ENCODE measurements around the gene IL17D. TPM values are rescaled to one million over a fixed set of nuclear protein-coding genes. Genes with fewer than 3 reads are reported as not detected.
"Not testable (repeated sequence)": the region's sequence is repeated elsewhere in the genome, so short reads cannot be mapped to it uniquely, and the experiment has no call there.

Gene IL17D
- total and polyA plus RNA-seq, 8 donors: 0.45 to 3.5 (median 0.85) TPM; not detected in 2

DNA sequence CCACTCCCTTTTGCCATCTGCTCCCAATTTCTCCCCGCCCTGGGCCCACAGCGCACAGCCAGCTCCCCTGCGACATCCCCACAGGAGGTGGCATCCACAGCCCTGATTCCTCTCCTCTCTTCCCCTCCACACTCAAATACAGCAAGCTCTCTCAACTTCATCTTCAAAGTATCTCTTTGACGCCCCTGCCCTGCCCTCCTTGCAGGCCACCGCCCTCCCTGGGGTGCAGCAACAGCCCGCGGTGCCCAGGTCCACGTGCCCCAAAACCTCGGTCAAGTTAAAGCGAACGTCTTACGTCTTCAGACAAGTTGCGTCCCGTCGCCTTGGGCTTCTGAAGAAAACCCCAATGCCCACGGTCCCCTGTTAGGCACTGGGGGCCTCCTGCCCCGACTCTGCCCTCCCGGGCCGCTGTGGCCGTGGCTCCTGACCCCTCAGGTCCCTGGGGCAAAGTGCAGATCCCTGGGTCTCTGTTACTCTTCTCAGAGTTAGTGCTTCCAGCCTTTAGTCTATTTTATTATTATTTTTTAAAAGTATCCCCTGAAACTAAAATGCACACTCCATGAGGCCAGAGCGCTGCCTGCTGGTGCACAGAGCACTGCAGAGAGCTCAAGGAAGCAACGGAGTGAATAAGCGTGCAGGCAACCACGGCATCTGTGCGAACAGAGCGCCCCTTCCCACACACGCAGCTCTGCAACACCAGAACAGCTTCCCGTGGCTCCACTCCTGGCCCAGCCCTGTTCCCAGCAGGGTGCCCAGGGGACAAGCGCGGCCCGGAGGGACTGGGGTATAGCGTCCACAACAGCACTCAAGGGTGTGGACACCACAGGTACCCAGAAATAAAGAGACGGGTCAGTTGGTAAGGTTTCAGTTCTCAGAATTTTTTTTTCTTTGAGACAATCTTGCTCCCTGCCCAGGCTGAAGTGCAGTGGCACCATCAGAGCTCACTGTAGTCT, 26.4 kb downstream of the IL17D start:
- intact Hi-C loops (cut with DNase I; ENCODE audit: low total_unique reads): no loop called here
- DNase-seq: no peak
- TF ChIP-seq EP300 (IDR thresholded peaks at IDR 0.05) (no peak), POLR2AphosphoS5 (IDR thresholded peaks at IDR 0.05) (no peak)
- Histone ChIP-seq H3K36me3 (peaks cover 0 to 28% (median 21%) of the 10 kb centered on the region in 4 donors), H3K9me3 (no peaks in the 10 kb centered on the region), H3K27ac (no peak overlapping the region), H3K4me1 (no peaks in the 10 kb centered on the region), H3K27me3 (no peaks in the 10 kb centered on the region), H3K4me3 (no peak overlapping the region)
- 93 to 97% (median 95%) methylated on average over 33 of the region's 33 CpGs for WGBS, 5 donors

DNA sequence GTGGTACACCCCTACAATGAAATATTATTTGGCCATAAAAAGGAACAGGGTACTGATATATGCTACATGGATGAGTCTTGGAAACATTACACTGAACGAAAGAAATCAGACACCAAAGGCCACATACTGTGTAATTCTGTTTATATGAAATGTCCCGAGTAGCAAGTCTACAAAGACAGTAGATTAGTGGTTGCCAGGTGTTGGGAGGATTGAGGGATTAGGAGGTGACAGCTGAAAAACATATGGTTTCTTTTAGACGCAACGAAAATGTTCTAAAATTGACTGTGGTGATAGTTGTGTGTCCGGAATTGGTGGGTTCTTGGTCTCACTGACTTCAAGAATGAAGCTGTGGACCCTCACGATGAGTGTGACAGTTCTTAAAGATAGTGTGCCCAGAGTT, 35.1 kb downstream of the IL17D start:
- WGBS, 5 donors: 78 to 93% (median 88%) methylated on average over 6 of the region's 6 CpGs
- DNase-seq: no peak
- no peak for TF ChIP-seq POLR2AphosphoS5 (IDR thresholded peaks at IDR 0.05)
- TF ChIP-seq, protein P1, sequence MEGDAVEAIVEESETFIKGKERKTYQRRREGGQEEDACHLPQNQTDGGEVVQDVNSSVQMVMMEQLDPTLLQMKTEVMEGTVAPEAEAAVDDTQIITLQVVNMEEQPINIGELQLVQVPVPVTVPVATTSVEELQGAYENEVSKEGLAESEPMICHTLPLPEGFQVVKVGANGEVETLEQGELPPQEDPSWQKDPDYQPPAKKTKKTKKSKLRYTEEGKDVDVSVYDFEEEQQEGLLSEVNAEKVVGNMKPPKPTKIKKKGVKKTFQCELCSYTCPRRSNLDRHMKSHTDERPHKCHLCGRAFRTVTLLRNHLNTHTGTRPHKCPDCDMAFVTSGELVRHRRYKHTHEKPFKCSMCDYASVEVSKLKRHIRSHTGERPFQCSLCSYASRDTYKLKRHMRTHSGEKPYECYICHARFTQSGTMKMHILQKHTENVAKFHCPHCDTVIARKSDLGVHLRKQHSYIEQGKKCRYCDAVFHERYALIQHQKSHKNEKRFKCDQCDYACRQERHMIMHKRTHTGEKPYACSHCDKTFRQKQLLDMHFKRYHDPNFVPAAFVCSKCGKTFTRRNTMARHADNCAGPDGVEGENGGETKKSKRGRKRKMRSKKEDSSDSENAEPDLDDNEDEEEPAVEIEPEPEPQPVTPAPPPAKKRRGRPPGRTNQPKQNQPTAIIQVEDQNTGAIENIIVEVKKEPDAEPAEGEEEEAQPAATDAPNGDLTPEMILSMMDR (IDR thresholded peaks at IDR 0.05): no peak
- no peak for TF ChIP-seq POLR2A (IDR thresholded peaks at IDR 0.05)
- TF ChIP-seq EP300 (IDR thresholded peaks at IDR 0.05): no peak
- peaks cover 0 to 17% (median 7%) of the 10 kb centered on the region in 4 donors for H3K36me3 ChIP-seq
- no peaks in the 10 kb centered on the region for H3K4me1 ChIP-seq
- peaks cover 0 to 13% (median 8%) of the 10 kb centered on the region in 4 donors for H3K9me3 ChIP-seq
- H3K27ac ChIP-seq: no peak overlapping the region
- intact Hi-C loops (cut with DNase I; ENCODE audit: low total_unique reads): no loop called here
- no peaks in the 10 kb centered on the region for H3K27me3 ChIP-seq
- no peak overlapping the region for H3K4me3 ChIP-seq

DNA sequence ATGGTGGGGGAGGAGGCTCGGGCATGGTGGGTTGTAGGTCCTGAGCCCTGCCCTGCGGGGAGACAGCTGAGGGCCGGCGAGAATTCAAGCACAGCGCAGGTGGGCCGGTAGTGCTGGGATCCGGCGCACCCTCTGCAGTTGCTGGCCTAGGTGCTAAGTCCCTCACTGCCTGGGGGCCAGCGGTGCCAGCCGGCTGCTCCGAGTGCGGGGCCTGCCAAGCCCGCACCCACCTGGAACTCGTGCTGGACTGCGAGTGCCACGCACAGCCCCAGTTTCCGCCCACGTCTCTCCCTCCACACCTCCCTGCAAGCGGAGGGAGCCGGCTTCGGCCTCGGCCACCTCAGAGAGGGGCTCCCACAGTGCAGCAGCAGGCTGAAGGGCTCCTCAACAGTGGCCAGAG, 36.5 kb downstream of the IL17D start:
- no peak overlapping the region for H3K27ac ChIP-seq
- TF ChIP-seq POLR2AphosphoS5 (IDR thresholded peaks at IDR 0.05): no peak
- no peak for TF ChIP-seq EP300 (IDR thresholded peaks at IDR 0.05)
- TF ChIP-seq, protein P1 (IDR thresholded peaks at IDR 0.05): no peak
- TF ChIP-seq POLR2A (IDR thresholded peaks at IDR 0.05): no peak
- intact Hi-C loops (cut with DNase I; ENCODE audit: low total_unique reads): no loop called here
- H3K4me3 ChIP-seq: no peak overlapping the region
- peaks cover 0 to 17% (median 7%) of the 10 kb centered on the region in 4 donors for H3K36me3 ChIP-seq
- H3K4me1 ChIP-seq: no peaks in the 10 kb centered on the region
- 94 to 99% (median 97%) methylated on average over 14 to 22 of the region's 22 CpGs for WGBS, 5 donors
- no peak for DNase-seq
- no peaks in the 10 kb centered on the region for H3K27me3 ChIP-seq
- H3K9me3 ChIP-seq: peaks cover 0 to 13% (median 8%) of the 10 kb centered on the region in 4 donors

DNA sequence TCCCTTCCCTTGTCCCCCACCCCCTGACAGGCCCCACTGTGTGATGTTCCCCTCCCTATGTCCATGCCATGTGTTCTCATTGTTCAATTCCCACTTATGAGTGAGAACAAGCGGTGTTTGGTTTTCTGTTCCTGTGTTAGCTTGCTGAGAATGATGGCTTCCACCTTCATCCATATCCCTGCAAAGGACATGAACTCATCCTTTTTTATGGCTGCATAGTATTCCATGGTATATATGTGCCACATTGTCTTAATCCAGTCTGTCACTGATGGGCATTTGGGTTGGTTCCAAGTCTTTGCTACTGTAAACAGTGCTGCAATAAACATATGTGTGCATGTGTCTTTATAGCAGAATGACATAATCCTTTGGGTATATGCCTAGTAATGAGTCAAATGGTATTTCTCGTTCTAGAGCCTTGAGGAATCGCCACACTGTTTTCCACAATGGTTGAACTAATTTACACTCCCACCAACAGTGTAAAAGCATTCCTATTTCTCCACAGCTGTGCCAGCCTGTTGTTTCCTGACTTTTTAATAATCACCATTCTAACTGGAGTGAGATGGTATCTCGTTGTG, 40.4 kb downstream of the IL17D start:
- H3K4me1 ChIP-seq; H3K27me3 ChIP-seq; H3K27ac ChIP-seq; intact Hi-C loops (cut with DNase I; ENCODE audit: low total_unique reads); H3K4me3 ChIP-seq; DNase-seq: not testable (repeated sequence)
- Histone ChIP-seq H3K36me3 (peaks cover 0 to 14% (median 6%) of the 10 kb centered on the region in 4 donors), H3K9me3 (peaks cover 0 to 17% (median 9%) of the 10 kb centered on the region in 4 donors)
- 94 to 97% (median 95%) methylated on average over 4 of the region's 4 CpGs for WGBS, 5 donors

DNA sequence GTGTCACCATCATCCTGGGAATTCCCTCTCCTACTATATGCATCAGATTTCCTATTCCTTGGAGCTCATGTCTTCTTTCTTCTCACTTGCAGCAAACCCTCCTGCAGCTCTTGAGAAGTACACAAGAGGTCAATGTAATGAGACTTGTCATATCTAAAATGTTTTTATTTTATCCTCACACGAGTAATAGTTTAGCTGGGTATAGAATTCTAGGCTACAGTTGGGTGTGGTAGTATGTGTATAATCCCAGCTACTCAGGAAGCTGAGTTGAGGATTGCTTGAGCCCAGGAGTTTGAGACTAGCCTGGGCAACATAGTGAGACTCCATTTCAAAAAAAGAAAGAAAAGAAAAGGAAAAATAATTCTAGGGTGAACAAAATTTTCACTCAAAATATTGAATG, 45.9 kb downstream of the IL17D start:
- DNase-seq: no peak
- Histone ChIP-seq H3K27ac (no peak overlapping the region), H3K9me3 (peaks cover 0 to 32% (median 16%) of the 10 kb centered on the region in 4 donors), H3K4me1 (no peaks in the 10 kb centered on the region), H3K27me3 (no peaks in the 10 kb centered on the region), H3K36me3 (no peaks in the 10 kb centered on the region), H3K4me3 (no peak overlapping the region)
- TF ChIP-seq POLR2A (IDR thresholded peaks at IDR 0.05) (no peak), POLR2AphosphoS5 (IDR thresholded peaks at IDR 0.05) (no peak)
- TF ChIP-seq, protein P1 (IDR thresholded peaks at IDR 0.05): no peak
- WGBS, 5 donors: 94 to 98% (median 97%) methylated on average over 1 of the region's 1 CpG
- intact Hi-C loops (cut with DNase I; ENCODE audit: low total_unique reads): no loop called here
